GM12878 (cell line): Measurements from ENCODE around the gene CKMT2. TPM values are rescaled to one million over a fixed set of nuclear protein-coding genes. Genes with fewer than 3 reads are reported as not detected.

Source experiments
- ATAC-seq: fragments of 200-7000 bp; cut with Tn5 transposase; 3 replicates; pipeline ENCODE4 v1.9.1; 2020; ENCODE audit warnings: mild to moderate bottlenecking, moderate library complexity
- BruUV-seq: library from RNA; stranded (reverse); fragments of 400-500 nt; replicated peaks from 2 replicates; lab custom pipeline; 2021; lab: Mats Ljungman, UMichigan
- CTCF ChIA-PET: fragments of 300-600 bp; sonication (Branson Sonifier 250); formaldehyde crosslinking; extraction: SDS; loops from one replicate; lab custom pipeline; 2021; ENCODE audit warnings: inconsistent platforms; lab: Yijun Ruan, JAX
- POLR2A ChIA-PET: fragments of 350-600 bp; formaldehyde crosslinking; extraction: SDS; loops from one replicate; lab custom pipeline; 2021; ENCODE audit warnings: inconsistent platforms; lab: Charles Lee
- RAD21 ChIA-PET: fragments of 300-600 bp; sonication (Branson Sonifier 250); formaldehyde crosslinking; loops from one replicate; lab custom pipeline; 2023; ENCODE audit warnings: antibody characterized with exemption; ENCODE audit not compliant: unreplicated experiment; lab: Charles Lee
- SMC1A ChIA-PET: fragments of 300-600 bp; sonication (Branson Sonifier 250); formaldehyde crosslinking; loops from one replicate; lab custom pipeline; 2023; ENCODE audit not compliant: unreplicated experiment, uncharacterized antibody; lab: Charles Lee
- DNase-seq: peaks from one replicate; pipeline ENCODE4 v3.0.0-alpha.2; 2011; ENCODE audit warnings: low read depth, low spot score
- FAIRE-seq: peaks from 3 replicates; lab custom pipeline; 2011; peaks lifted over from hg19 to GRCh38; lab: Jason Lieb, UNC
- H2AFZ ChIP-seq: 2 replicates; pipeline ENCODE4 v1.6.0; 2011; ENCODE audit warnings: low read depth, low read length, control low read depth; ENCODE audit not compliant: control insufficient read depth
- H3K27ac ChIP-seq: 2 replicates; pipeline ENCODE4 v1.5.1; 2011; ENCODE audit warnings: control low read depth; ENCODE audit not compliant: control insufficient read depth, insufficient read depth
- H3K27me3 ChIP-seq, 2 experiments: replicated peaks in 1 of 2; 2 replicates each; pipeline versions ENCODE4 v1.6.0 to v1.6.1; 2011; ENCODE audit warnings: low read length in 1 of 2; ENCODE audit not compliant: control insufficient read depth in 2 of 2, insufficient read depth in 2 of 2
- H3K36me3 ChIP-seq, 2 experiments: 2 replicates each; pipeline ENCODE4 v1.5.1; 2011; ENCODE audit warnings: low read length in 1 of 2; ENCODE audit not compliant: control insufficient read depth in 2 of 2, insufficient read depth in 2 of 2
- H3K4me1 ChIP-seq: 2 replicates; pipeline ENCODE4 v1.6.1; 2011; ENCODE audit warnings: mild to moderate bottlenecking, low read length, moderate library complexity, mixed read lengths; ENCODE audit not compliant: control insufficient read depth, insufficient read depth
- H3K4me2 ChIP-seq: 2 replicates; pipeline ENCODE4 v1.6.0; 2011; ENCODE audit warnings: control low read depth; ENCODE audit not compliant: control insufficient read depth, insufficient read depth
- H3K4me3 ChIP-seq: fragments of 200-600 bp; sonication (generic); 2 replicates; pipeline ENCODE4 v1.5.1; 2016
- H3K79me2 ChIP-seq: 2 replicates; pipeline ENCODE4 v1.6.0; 2011; ENCODE audit warnings: low read length; ENCODE audit not compliant: control insufficient read depth, insufficient read depth
- H3K9ac ChIP-seq: 2 replicates; pipeline ENCODE4 v1.8.0; 2011; ENCODE audit warnings: low read length, control low read depth, mixed read lengths; ENCODE audit not compliant: control insufficient read depth, insufficient read depth
- H3K9me3 ChIP-seq: replicated peaks from 3 replicates; pipeline ENCODE4 v1.5.1; 2011; ENCODE audit warnings: mild to moderate bottlenecking, low read length; ENCODE audit not compliant: control insufficient read depth, insufficient read depth
- H4K20me1 ChIP-seq: 2 replicates; pipeline ENCODE4 v1.6.0; 2011; ENCODE audit not compliant: control insufficient read depth, insufficient read depth
- CBFB ChIP-seq: IDR thresholded peaks from 2 replicates; pipeline ENCODE4 v1.6.1; 2016; ENCODE audit warnings: antibody characterized with exemption, low read depth
- CREM ChIP-seq: IDR thresholded peaks from 2 replicates; pipeline ENCODE4 v1.6.1; 2014; ENCODE audit warnings: antibody characterized with exemption, low read depth
- ETV6 ChIP-seq, 2 experiments: fragments of 450-650 bp in 1 of 2; IDR thresholded peaks in 1 of 2; conservative IDR thresholded peaks in 1 of 2; 2 replicates each; pipeline ENCODE4 v1.6.1; 2014; ENCODE audit warnings: antibody characterized with exemption in 1 of 2, borderline replicate concordance in 1 of 2, low read depth in 1 of 2, mild to moderate bottlenecking in 1 of 2, moderate library complexity in 1 of 2
- MTA2 ChIP-seq: fragments of 450-650 bp; IDR thresholded peaks from 2 replicates; pipeline ENCODE4 v1.6.1; 2016; ENCODE audit warnings: low read depth, mild to moderate bottlenecking, moderate library complexity
- TBL1XR1 ChIP-seq: IDR thresholded peaks from 2 replicates; pipeline ENCODE4 v1.6.1; 2012; ENCODE audit warnings: low read depth, low read length, improper control_type of control experiment
- TCF7 ChIP-seq: IDR thresholded peaks from 2 replicates; pipeline ENCODE4 v1.6.1; 2014; ENCODE audit warnings: antibody characterized with exemption, borderline replicate concordance
- YBX1 ChIP-seq: fragments of 450-650 bp; IDR thresholded peaks from 2 replicates; pipeline ENCODE4 v1.6.1; 2016; ENCODE audit warnings: antibody characterized with exemption
- ZNF207 ChIP-seq: fragments of 450-650 bp; IDR thresholded peaks from 2 replicates; pipeline ENCODE4 v1.6.1; 2014; ENCODE audit warnings: antibody characterized with exemption, mild to moderate bottlenecking, borderline replicate concordance
- WGBS: methylation state at CpG from one replicate; pipeline ENCODE4 v1.1.6; 2016; ENCODE audit warnings: low lambda C conversion rate; ENCODE audit not compliant: insufficient replicate concordance, insufficient coverage; ENCODE audit errors: missing lambda C conversion rate; 5-methylcytosine and 5-hydroxymethylcytosine counted together
- in situ Hi-C: fragments of 300-500 bp; cut with MboI; formaldehyde crosslinking; loops from 9 replicates; pipeline ENCODE4 v1.14.3; 2018; ENCODE audit warnings: mixed read lengths
- intact Hi-C: fragments of 100-400 bp; cut with micrococcal nuclease; formaldehyde crosslinking; loops from one replicate; pipeline ENCODE4 v1.14.2; 2022; ENCODE audit not compliant: unreplicated experiment
- polyA plus RNA-seq, 11 experiments: library from polyadenylated mRNA; depleted of rRNA in 4 of 11; unstranded in 6 of 11; stranded (reverse) in 5 of 11; fragments of >200 nt; fragmentation: Nextera tagmentation in 4 of 11; fragmentation: Illumina TruSeq in 1 of 11; extraction: Ambion mirVana in 4 of 11; extraction: Trizol in 1 of 11; gene quantifications; 1 replicate in 1 of 11; 2 replicates in 10 of 11; pipeline versions ENCODE4 v1.2.1 to v1.2.3, GENCODE V29; 2011 to 2016; ENCODE audit warnings: inconsistent platforms in 2 of 11, missing spikeins in 2 of 11, low read depth in 1 of 11
- total RNA-seq, 4 experiments: library from RNA; depleted of rRNA in 3 of 4; stranded (reverse); fragments of >200 nt in 3 of 4; fragmentation: Illumina TruSeq in 1 of 4; extraction: Trizol in 1 of 4; gene quantifications; 2 replicates each; pipeline versions ENCODE4 v1.2.1 to v1.2.3, GENCODE V29; 2013 to 2021
- TF ChIP-seq, protein P1 (sequence below): fragments of 450-650 bp; IDR thresholded peaks from 2 replicates; pipeline ENCODE4 v1.6.1; 2017; ENCODE audit warnings: mild to moderate bottlenecking, low read depth, inconsistent platforms; ENCODE audit not compliant: poor library complexity, severe bottlenecking
- TF ChIP-seq, protein P2 (sequence below): fragments of 450-650 bp; formaldehyde crosslinking; IDR thresholded peaks from 2 replicates; pipeline ENCODE4 v1.5.0; 2022; ENCODE audit warnings: mild to moderate bottlenecking, missing genetic modification characterization
- TF ChIP-seq, protein P3 (sequence below): IDR thresholded peaks from 2 replicates; pipeline ENCODE4 v1.6.1; 2012; ENCODE audit warnings: low read depth, low read length, improper control_type of control experiment
- TF ChIP-seq, protein P4 (sequence below): IDR thresholded peaks from 2 replicates; pipeline ENCODE4 v1.6.1; 2011; ENCODE audit warnings: low read depth, mild to moderate bottlenecking, low read length, moderate library complexity, borderline replicate concordance; ENCODE audit errors: extremely low read depth
- TF ChIP-seq, protein P5 (sequence below): fragments of 450-650 bp; IDR thresholded peaks from 2 replicates; pipeline ENCODE4 v1.6.1; 2014; ENCODE audit warnings: mild to moderate bottlenecking
- TF ChIP-seq, protein P6 (sequence below): fragments of 450-650 bp; IDR thresholded peaks from 2 replicates; pipeline ENCODE4 v1.6.1; 2016; ENCODE audit warnings: mild to moderate bottlenecking

CKMT2 gene
- total and polyA plus RNA-seq, 10 of the 15 experiments (the other 5 are each of a cell fraction or from before 2014, with no cell fraction given) = 0.70 to 1.2 TPM; not detected in 8

DNA sequence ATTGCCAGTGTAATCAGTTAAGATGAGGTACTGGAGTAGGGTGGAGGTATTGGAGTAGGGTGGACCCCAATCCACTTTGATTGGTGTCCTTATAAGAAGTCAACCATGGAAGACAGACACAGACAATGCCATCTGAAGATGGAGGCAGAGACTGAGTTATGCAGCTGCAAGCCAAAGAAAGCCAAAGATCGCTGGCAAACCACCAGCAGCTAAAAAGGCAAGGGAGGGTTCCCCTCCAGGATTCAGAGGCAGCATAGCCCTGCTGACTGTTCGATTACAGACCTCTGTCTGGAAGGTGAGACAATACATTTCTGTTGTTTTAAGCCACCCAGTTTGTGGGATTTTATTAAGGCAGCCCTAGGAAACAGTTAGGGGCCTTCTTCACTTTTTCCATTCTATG lies 30.5 kb upstream of the CKMT2 start:
- H3K4me1 ChIP-seq = no peaks in the 10 kb centered on the region
- in situ Hi-C loops = no loop called here
- no peaks in the 10 kb centered on the region for H4K20me1 ChIP-seq
- 23% methylated on average over 2 of the region's 2 CpGs for WGBS
- no peak for ATAC-seq
- ChIA-PET SMC1A (interaction anchor here (1.3 to 1.4 kb wide), 2 partner anchors 25 to 94 kb away, joined by 3 to 4 read pairs; no protein-coding TSS in a partner anchor), POLR2A (no interaction called here), CTCF (interaction anchor here (0.8 to 1.3 kb wide), 6 partner anchors 7 to 97 kb away, joined by 3 to 6 read pairs (median 4); no protein-coding TSS in a partner anchor), RAD21 (no interaction called here)
- intact Hi-C loops = no loop called here
- no peaks in the 10 kb centered on the region for H3K79me2 ChIP-seq
- no TSS peak for BruUV-seq
- H3K4me3 ChIP-seq = no peak overlapping the region
- H3K9me3 ChIP-seq = no peaks in the 10 kb centered on the region
- no peak overlapping the region for H3K4me2 ChIP-seq
- no peak overlapping the region for H2AFZ ChIP-seq
- no peaks in the 10 kb centered on the region; a peak in 1 of 4 replicates for H3K27me3 ChIP-seq
- FAIRE-seq = no peak
- no peaks in the 10 kb centered on the region for H3K36me3 ChIP-seq
- no peak overlapping the region for H3K9ac ChIP-seq
- H3K27ac ChIP-seq = no peak overlapping the region
- DNase-seq = no peak
- TF ChIP-seq TCF7 (no peak), YBX1 (no peak), MTA2 (no peak), ZNF207 (no peak), ETV6 (conservative IDR thresholded peaks at IDR 0.05 in 1 of 2, IDR thresholded peaks at IDR 0.05 in 1 of 2; ENCODE audit: borderline replicate concordance in 1 of 2, low read depth in 1 of 2) (no peak), TBL1XR1 (no peak), CBFB (no peak), CREM (no peak)
- TF ChIP-seq, protein P1, sequence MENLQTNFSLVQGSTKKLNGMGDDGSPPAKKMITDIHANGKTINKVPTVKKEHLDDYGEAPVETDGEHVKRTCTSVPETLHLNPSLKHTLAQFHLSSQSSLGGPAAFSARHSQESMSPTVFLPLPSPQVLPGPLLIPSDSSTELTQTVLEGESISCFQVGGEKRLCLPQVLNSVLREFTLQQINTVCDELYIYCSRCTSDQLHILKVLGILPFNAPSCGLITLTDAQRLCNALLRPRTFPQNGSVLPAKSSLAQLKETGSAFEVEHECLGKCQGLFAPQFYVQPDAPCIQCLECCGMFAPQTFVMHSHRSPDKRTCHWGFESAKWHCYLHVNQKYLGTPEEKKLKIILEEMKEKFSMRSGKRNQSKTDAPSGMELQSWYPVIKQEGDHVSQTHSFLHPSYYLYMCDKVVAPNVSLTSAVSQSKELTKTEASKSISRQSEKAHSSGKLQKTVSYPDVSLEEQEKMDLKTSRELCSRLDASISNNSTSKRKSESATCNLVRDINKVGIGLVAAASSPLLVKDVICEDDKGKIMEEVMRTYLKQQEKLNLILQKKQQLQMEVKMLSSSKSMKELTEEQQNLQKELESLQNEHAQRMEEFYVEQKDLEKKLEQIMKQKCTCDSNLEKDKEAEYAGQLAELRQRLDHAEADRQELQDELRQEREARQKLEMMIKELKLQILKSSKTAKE = no peak
- TF ChIP-seq, protein P2, sequence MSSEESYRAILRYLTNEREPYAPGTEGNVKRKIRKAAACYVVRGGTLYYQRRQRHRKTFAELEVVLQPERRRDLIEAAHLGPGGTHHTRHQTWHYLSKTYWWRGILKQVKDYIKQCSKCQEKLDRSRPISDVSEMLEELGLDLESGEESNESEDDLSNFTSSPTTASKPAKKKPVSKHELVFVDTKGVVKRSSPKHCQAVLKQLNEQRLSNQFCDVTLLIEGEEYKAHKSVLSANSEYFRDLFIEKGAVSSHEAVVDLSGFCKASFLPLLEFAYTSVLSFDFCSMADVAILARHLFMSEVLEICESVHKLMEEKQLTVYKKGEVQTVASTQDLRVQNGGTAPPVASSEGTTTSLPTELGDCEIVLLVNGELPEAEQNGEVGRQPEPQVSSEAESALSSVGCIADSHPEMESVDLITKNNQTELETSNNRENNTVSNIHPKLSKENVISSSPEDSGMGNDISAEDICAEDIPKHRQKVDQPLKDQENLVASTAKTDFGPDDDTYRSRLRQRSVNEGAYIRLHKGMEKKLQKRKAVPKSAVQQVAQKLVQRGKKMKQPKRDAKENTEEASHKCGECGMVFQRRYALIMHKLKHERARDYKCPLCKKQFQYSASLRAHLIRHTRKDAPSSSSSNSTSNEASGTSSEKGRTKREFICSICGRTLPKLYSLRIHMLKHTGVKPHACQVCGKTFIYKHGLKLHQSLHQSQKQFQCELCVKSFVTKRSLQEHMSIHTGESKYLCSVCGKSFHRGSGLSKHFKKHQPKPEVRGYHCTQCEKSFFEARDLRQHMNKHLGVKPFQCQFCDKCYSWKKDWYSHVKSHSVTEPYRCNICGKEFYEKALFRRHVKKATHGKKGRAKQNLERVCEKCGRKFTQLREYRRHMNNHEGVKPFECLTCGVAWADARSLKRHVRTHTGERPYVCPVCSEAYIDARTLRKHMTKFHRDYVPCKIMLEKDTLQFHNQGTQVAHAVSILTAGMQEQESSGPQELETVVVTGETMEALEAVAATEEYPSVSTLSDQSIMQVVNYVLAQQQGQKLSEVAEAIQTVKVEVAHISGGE (CRISPR knock-in tag) = no peak
- TF ChIP-seq, protein P3, sequence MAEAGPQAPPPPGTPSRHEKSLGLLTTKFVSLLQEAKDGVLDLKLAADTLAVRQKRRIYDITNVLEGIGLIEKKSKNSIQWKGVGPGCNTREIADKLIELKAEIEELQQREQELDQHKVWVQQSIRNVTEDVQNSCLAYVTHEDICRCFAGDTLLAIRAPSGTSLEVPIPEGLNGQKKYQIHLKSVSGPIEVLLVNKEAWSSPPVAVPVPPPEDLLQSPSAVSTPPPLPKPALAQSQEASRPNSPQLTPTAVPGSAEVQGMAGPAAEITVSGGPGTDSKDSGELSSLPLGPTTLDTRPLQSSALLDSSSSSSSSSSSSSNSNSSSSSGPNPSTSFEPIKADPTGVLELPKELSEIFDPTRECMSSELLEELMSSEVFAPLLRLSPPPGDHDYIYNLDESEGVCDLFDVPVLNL = no peak
- TF ChIP-seq, protein P4, sequence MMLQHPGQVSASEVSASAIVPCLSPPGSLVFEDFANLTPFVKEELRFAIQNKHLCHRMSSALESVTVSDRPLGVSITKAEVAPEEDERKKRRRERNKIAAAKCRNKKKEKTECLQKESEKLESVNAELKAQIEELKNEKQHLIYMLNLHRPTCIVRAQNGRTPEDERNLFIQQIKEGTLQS = no peak
- TF ChIP-seq, protein P5, sequence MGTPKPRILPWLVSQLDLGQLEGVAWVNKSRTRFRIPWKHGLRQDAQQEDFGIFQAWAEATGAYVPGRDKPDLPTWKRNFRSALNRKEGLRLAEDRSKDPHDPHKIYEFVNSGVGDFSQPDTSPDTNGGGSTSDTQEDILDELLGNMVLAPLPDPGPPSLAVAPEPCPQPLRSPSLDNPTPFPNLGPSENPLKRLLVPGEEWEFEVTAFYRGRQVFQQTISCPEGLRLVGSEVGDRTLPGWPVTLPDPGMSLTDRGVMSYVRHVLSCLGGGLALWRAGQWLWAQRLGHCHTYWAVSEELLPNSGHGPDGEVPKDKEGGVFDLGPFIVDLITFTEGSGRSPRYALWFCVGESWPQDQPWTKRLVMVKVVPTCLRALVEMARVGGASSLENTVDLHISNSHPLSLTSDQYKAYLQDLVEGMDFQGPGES = no peak
- TF ChIP-seq, protein P6, sequence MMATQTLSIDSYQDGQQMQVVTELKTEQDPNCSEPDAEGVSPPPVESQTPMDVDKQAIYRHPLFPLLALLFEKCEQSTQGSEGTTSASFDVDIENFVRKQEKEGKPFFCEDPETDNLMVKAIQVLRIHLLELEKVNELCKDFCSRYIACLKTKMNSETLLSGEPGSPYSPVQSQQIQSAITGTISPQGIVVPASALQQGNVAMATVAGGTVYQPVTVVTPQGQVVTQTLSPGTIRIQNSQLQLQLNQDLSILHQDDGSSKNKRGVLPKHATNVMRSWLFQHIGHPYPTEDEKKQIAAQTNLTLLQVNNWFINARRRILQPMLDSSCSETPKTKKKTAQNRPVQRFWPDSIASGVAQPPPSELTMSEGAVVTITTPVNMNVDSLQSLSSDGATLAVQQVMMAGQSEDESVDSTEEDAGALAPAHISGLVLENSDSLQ = no peak
